A549 (cell line): ENCODE data around the gene AFF1. TPM values are rescaled to one million over a fixed set of nuclear protein-coding genes. Genes with fewer than 3 reads are reported as not detected.

ENCODE experiments used
- ATAC-seq, 2 experiments: fragments of 200-7000 bp in 1 of 2; fragments of >200 bp in 1 of 2; cut with Nextera tagmentation in 1 of 2; cut with Tn5 transposase in 1 of 2; 3 replicates each; pipeline versions ENCODE4 v1.8.0 to v1.9.1; 2018 to 2020; ENCODE audit warnings: mild to moderate bottlenecking in 1 of 2, moderate library complexity in 1 of 2
- CTCF ChIA-PET: fragments of 300-600 bp; sonication (Branson Sonifier 250); formaldehyde crosslinking; extraction: SDS; loops from one replicate; lab custom pipeline; 2021; ENCODE audit warnings: antibody characterized with exemption, inconsistent platforms; lab: Yijun Ruan, JAX
- POLR2A ChIA-PET: fragments of 350-600 bp; formaldehyde crosslinking; extraction: SDS; loops from one replicate; lab custom pipeline; 2021; ENCODE audit warnings: antibody characterized with exemption, inconsistent platforms; lab: Yijun Ruan, JAX
- DNase-seq, 2 experiments: peaks; one replicate each; pipeline versions ENCODE4 v3.0.0 to v3.0.0-alpha.2; 2011 to 2016; ENCODE audit warnings: low read depth in 1 of 2, low spot score in 1 of 2
- FAIRE-seq: peaks from 2 replicates; lab custom pipeline; 2011; peaks lifted over from hg19 to GRCh38; lab: Jason Lieb, UNC
- H3K27ac ChIP-seq, 2 experiments: fragments of >200 bp; sonication (Bioruptor Twin); formaldehyde crosslinking; 3 replicates each; pipeline ENCODE4 v1.5.1; 2016 to 2017
- H3K4me1 ChIP-seq: fragments of >200 bp; sonication (Bioruptor Twin); formaldehyde crosslinking; 3 replicates; pipeline ENCODE4 v1.6.1; 2016
- H3K4me2 ChIP-seq: fragments of >200 bp; sonication (Bioruptor Twin); formaldehyde crosslinking; 3 replicates; pipeline ENCODE4 v1.6.1; 2016
- H3K4me3 ChIP-seq: fragments of >200 bp; sonication (Bioruptor Twin); formaldehyde crosslinking; 3 replicates; pipeline ENCODE4 v1.5.1; 2016
- H3K9me3 ChIP-seq: fragments of >200 bp; sonication (Bioruptor Twin); formaldehyde crosslinking; 3 replicates; pipeline ENCODE4 v1.6.1; 2016
- CBX2 ChIP-seq: fragments of 200-600 bp; sonication (generic); IDR thresholded peaks from 2 replicates; pipeline ENCODE4 v1.6.1; 2016; ENCODE audit warnings: low read depth, mild to moderate bottlenecking, borderline replicate concordance
- CBX8 ChIP-seq: fragments of 200-600 bp; sonication (generic); IDR thresholded peaks from 2 replicates; pipeline ENCODE4 v1.6.1; 2016
- EHF ChIP-seq: fragments of 250-450 bp; sonication (Bioruptor Pico); IDR thresholded peaks from 2 replicates; pipeline ENCODE4 v1.5.0; 2020; ENCODE audit warnings: mild to moderate bottlenecking
- EHMT2 ChIP-seq: fragments of 200-600 bp; sonication (generic); IDR thresholded peaks from 2 replicates; pipeline ENCODE4 v1.6.1; 2016; ENCODE audit warnings: antibody characterized with exemption, low read depth, mild to moderate bottlenecking, moderate library complexity
- GATA3 ChIP-seq: IDR thresholded peaks from 2 replicates; pipeline ENCODE4 v1.6.1; 2012; ENCODE audit warnings: borderline replicate concordance
- HEYL ChIP-seq: fragments of 250-450 bp; sonication (Bioruptor Pico); IDR thresholded peaks from 2 replicates; pipeline ENCODE4 v1.8.0; 2021; ENCODE audit warnings: mild to moderate bottlenecking, moderate library complexity
- HOXB13 ChIP-seq: fragments of 250-450 bp; sonication (Bioruptor Pico); IDR thresholded peaks from 2 replicates; pipeline ENCODE4 v1.5.0; 2020; ENCODE audit warnings: low read depth, mild to moderate bottlenecking, moderate library complexity
- HOXB5 ChIP-seq: fragments of 250-450 bp; sonication (Bioruptor Pico); IDR thresholded peaks from 2 replicates; pipeline ENCODE4 v1.5.0; 2020; ENCODE audit warnings: mild to moderate bottlenecking, moderate library complexity
- JUNB ChIP-seq: fragments of >200 bp; sonication (Bioruptor Twin); formaldehyde crosslinking; IDR thresholded peaks from 2 replicates; pipeline ENCODE4 v1.6.1; 2016
- KDM5A ChIP-seq: fragments of 200-600 bp; sonication (generic); IDR thresholded peaks from 2 replicates; pipeline ENCODE4 v1.6.1; 2016; ENCODE audit warnings: antibody characterized with exemption, mild to moderate bottlenecking
- MAFK ChIP-seq: fragments of 450-650 bp; IDR thresholded peaks from 2 replicates; pipeline ENCODE4 v1.6.1; 2014; ENCODE audit not compliant: partially characterized antibody
- RARB ChIP-seq: fragments of 250-450 bp; sonication (Bioruptor Pico); IDR thresholded peaks from 2 replicates; pipeline ENCODE4 v1.8.0; 2021; ENCODE audit warnings: mild to moderate bottlenecking, moderate library complexity
- RCOR1 ChIP-seq: fragments of 150-350 bp; IDR thresholded peaks from 2 replicates; pipeline ENCODE4 v1.6.1; 2014; ENCODE audit warnings: antibody characterized with exemption, low read length, low read depth
- RFX5 ChIP-seq: fragments of 450-650 bp; IDR thresholded peaks from 2 replicates; pipeline ENCODE4 v1.7.1; 2014; ENCODE audit warnings: antibody characterized with exemption, mild to moderate bottlenecking, moderate library complexity
- RNF2 ChIP-seq: fragments of 200-600 bp; sonication (generic); IDR thresholded peaks from 2 replicates; pipeline ENCODE4 v1.6.1; 2016; ENCODE audit warnings: low read depth, mild to moderate bottlenecking, antibody characterized with exemption, moderate library complexity, borderline replicate concordance
- SREBF2 ChIP-seq: fragments of 450-650 bp; IDR thresholded peaks from 2 replicates; pipeline ENCODE4 v1.6.1; 2014; ENCODE audit warnings: mild to moderate bottlenecking, moderate library complexity
- TFCP2L1 ChIP-seq: fragments of 250-450 bp; sonication (Bioruptor Pico); IDR thresholded peaks from 2 replicates; pipeline ENCODE4 v1.5.0; 2021; ENCODE audit warnings: mild to moderate bottlenecking
- TP53 ChIP-seq: fragments of 250-450 bp; sonication (Bioruptor Pico); IDR thresholded peaks from 2 replicates; pipeline ENCODE4 v1.5.0; 2021; ENCODE audit warnings: mild to moderate bottlenecking, moderate library complexity
- ZFP36 ChIP-seq: fragments of 450-650 bp; IDR thresholded peaks from 2 replicates; pipeline ENCODE4 v1.6.1; 2014; ENCODE audit warnings: borderline replicate concordance; ENCODE audit not compliant: partially characterized antibody
- ZNF302 ChIP-seq: fragments of 250-450 bp; sonication (Bioruptor Pico); IDR thresholded peaks from 2 replicates; pipeline ENCODE4 v1.9.0; 2021; ENCODE audit warnings: inconsistent platforms, mild to moderate bottlenecking, moderate library complexity
- ZSCAN20 ChIP-seq: fragments of 250-450 bp; sonication (Bioruptor Pico); IDR thresholded peaks from 2 replicates; pipeline ENCODE4 v1.8.0; 2022; ENCODE audit warnings: mild to moderate bottlenecking, moderate library complexity
- WGBS: methylation state at CpG from one replicate; pipeline ENCODE4 v1.1.6; 2017; ENCODE audit errors: missing lambda C conversion rate; 5-methylcytosine and 5-hydroxymethylcytosine counted together
- polyA plus RNA-seq, 4 experiments: library from polyadenylated mRNA; depleted of rRNA in 3 of 4; stranded (reverse); fragments of >200 nt; fragmentation: RNase III in 1 of 4; extraction: RNeasy Plus Mini Kit Qiagen cat#74134 plus additional on column Dnase treatment in 1 of 4; gene quantifications; 2 replicates in 3 of 4; 3 replicates in 1 of 4; pipeline ENCODE4 v1.2.3, GENCODE V29; 2011 to 2017
- TF ChIP-seq, protein P1 (sequence below): fragments of >200 bp; sonication (Bioruptor Twin); formaldehyde crosslinking; IDR thresholded peaks from 3 replicates; pipeline ENCODE4 v1.6.1; 2016
- TF ChIP-seq, protein P2 (sequence below): IDR thresholded peaks from 2 replicates; pipeline ENCODE4 v1.6.1; 2012
- TF ChIP-seq, protein P3 (sequence below): fragments of 150-350 bp; IDR thresholded peaks from 2 replicates; pipeline ENCODE4 v1.6.1; 2014; ENCODE audit warnings: low read depth, mild to moderate bottlenecking, low read length
- TF ChIP-seq, protein P4 (sequence below): fragments of >200 bp; sonication (Bioruptor Twin); formaldehyde crosslinking; IDR thresholded peaks from 2 replicates; pipeline ENCODE4 v1.6.1; 2016
- TF ChIP-seq, protein P5 (sequence below): fragments of >200 bp; sonication (Bioruptor Twin); formaldehyde crosslinking; IDR thresholded peaks from 3 replicates; pipeline ENCODE4 v1.5.1; 2016

The AFF1 gene
- polyA plus RNA-seq, 2 of the 4 experiments (the other 2 are of a cell fraction): 13.7 to 15.4 TPM

DNA sequence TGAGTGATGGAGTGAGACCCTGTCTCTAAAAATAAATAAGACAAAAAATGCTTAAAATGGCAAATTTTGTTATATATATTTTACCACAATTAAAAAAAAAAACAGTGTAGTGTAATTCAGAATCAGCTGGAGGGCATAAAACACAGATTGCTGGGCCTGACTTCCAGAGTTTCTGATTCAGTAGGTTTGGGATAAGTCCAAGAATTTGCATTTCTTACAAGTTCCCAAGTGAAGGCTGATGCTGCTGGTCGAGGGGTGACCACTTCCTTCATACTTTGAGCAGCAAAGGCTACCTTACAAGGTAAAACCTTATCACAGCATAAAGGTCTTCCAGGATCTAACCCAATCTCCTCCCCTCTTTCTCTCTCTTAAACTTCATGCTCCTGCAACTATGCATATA lies 244.9 kb downstream of the AFF1 start:
- no peak overlapping the region for H3K4me3 ChIP-seq
- ChIA-PET CTCF (no interaction called here), POLR2A (no interaction called here)
- H3K4me2 ChIP-seq: no peak overlapping the region
- no peak overlapping the region for H3K27ac ChIP-seq
- ATAC-seq: no peak
- no peaks in the 10 kb centered on the region for H3K4me1 ChIP-seq
- FAIRE-seq: no peak
- TF ChIP-seq, protein P1, sequence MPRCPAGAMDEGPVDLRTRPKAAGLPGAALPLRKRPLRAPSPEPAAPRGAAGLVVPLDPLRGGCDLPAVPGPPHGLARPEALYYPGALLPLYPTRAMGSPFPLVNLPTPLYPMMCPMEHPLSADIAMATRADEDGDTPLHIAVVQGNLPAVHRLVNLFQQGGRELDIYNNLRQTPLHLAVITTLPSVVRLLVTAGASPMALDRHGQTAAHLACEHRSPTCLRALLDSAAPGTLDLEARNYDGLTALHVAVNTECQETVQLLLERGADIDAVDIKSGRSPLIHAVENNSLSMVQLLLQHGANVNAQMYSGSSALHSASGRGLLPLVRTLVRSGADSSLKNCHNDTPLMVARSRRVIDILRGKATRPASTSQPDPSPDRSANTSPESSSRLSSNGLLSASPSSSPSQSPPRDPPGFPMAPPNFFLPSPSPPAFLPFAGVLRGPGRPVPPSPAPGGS: no peak
- no peak for TF ChIP-seq GATA3
- no peaks in the 10 kb centered on the region for H3K9me3 ChIP-seq
- 40% methylated on average over 1 of the region's 1 CpG for WGBS
- no peak for DNase-seq

DNA sequence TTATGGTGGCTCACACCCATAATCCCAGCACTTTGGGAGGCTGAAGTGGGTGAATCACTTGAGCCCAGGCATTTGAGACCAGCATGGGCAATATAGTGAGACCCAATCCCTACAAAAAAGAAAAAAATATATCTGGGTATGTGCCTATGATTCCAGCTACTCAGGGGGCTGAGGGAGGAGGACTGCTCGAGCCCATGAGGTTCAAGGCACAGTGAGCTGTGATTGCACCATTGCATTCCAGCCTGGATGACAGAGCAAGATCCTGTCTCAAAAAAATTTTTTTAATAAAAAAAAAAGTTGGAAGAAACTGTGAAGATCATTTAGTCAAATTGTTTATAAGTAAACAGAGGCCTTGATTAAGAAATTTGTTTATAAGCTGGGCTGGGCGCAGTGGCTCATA lies 246.0 kb downstream of the AFF1 start:
- Histone ChIP-seq H3K4me1 (no peaks in the 10 kb centered on the region), H3K27ac (no peak overlapping the region), H3K9me3 (no peaks in the 10 kb centered on the region), H3K4me2 (no peak overlapping the region)
- no peak for DNase-seq
- ChIA-PET CTCF (interaction anchor here (1.6 kb wide), 1 partner anchor 258 kb away, joined by 6 read pairs; no protein-coding TSS in a partner anchor), POLR2A (no interaction called here)
- TF ChIP-seq RFX5 (no peak), JUNB (no peak), CBX2 (no peak)
- TF ChIP-seq, all 56 proteins: peak for 0
- 97% methylated on average over 2 of the region's 2 CpGs for WGBS
- ATAC-seq: no peak
- FAIRE-seq: no peak
- no peak overlapping the region for H3K4me3 ChIP-seq

DNA sequence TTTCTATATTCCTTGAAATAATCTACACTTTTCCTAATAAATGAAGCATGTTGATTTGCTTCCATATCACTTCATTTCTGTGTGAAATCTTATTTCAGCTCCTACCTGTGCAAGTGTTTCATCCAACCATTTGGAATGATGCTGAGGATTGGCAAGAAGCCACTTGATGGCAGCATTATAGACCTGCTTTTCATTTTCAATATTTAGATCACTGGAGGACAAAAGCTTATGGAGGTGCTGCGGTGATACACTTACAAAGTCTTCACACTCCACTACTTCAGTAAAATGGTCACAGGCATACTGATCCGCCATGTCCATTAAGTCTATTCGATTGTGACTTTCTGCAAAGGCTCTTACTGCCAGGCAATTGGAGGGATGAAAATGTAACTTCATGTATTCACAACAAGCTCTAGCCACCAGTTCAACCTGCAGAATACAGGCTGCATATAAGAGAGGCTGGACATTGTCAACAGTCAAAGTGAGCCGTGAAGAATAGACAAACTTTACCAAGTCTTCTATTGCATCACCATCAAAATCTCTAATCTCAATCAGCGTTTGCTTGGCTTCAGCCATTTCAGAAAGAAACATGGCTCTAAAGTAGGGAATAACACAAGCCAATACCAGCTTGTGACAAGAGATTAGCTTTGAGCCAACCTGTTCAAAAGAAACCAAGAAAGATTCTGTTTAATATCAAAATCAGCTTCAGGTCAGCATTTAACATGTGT lies 250.5 kb downstream of the AFF1 start:
- Histone ChIP-seq H3K4me1 (no peaks in the 10 kb centered on the region), H3K27ac (no peak overlapping the region)
- CTCF ChIA-PET: no interaction called here
- POLR2A ChIA-PET: no interaction called here
- no peak for TF ChIP-seq ZNF302 (CRISPR knock-in tag)
- TF ChIP-seq HOXB13: no peak
- no peak for TF ChIP-seq RNF2
- TF ChIP-seq, protein P2, sequence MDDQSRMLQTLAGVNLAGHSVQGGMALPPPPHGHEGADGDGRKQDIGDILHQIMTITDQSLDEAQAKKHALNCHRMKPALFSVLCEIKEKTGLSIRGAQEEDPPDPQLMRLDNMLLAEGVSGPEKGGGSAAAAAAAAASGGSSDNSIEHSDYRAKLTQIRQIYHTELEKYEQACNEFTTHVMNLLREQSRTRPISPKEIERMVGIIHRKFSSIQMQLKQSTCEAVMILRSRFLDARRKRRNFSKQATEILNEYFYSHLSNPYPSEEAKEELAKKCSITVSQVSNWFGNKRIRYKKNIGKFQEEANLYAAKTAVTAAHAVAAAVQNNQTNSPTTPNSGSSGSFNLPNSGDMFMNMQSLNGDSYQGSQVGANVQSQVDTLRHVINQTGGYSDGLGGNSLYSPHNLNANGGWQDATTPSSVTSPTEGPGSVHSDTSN: no peak
- no peak for TF ChIP-seq SREBF2
- TF ChIP-seq GATA3: no peak
- no peak for TF ChIP-seq KDM5A
- TF ChIP-seq, protein P3, sequence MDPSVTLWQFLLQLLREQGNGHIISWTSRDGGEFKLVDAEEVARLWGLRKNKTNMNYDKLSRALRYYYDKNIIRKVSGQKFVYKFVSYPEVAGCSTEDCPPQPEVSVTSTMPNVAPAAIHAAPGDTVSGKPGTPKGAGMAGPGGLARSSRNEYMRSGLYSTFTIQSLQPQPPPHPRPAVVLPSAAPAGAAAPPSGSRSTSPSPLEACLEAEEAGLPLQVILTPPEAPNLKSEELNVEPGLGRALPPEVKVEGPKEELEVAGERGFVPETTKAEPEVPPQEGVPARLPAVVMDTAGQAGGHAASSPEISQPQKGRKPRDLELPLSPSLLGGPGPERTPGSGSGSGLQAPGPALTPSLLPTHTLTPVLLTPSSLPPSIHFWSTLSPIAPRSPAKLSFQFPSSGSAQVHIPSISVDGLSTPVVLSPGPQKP: no peak
- TF ChIP-seq EHF (CRISPR knock-in tag): no peak
- no peak for TF ChIP-seq MAFK
- TF ChIP-seq, all 56 proteins: peak for 0
- 91% methylated on average over 5 of the region's 5 CpGs for WGBS
- H3K4me3 ChIP-seq: no peak overlapping the region
- H3K4me2 ChIP-seq: no peak overlapping the region
- DNase-seq: no peak
- H3K9me3 ChIP-seq: no peaks in the 10 kb centered on the region
- no peak for ATAC-seq
- no peak for FAIRE-seq

DNA sequence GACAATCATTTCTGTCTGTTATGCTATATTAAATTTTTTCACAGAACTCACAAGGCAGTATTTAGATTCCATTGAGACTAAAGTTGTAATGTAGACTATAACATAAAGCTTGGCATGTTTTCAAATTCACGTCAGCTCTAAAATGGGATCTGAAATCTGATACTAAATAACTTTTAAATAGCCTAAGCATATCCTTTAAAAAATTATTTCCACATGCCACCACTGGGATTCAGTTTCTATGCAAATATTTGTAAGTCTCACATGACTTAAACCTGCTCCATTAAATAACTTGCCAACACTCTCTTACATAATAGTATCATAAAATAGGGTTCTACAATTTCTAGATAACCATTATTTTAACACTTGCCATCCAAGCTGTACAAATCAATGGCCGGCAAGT lies 253.2 kb downstream of the AFF1 start:
- ChIA-PET POLR2A (no interaction called here), CTCF (no interaction called here)
- Histone ChIP-seq H3K4me3 (no peak overlapping the region), H3K9me3 (no peaks in the 10 kb centered on the region), H3K4me1 (no peaks in the 10 kb centered on the region), H3K27ac (no peak overlapping the region), H3K4me2 (no peak overlapping the region)
- ATAC-seq: no peak
- no peak for DNase-seq
- TF ChIP-seq ZSCAN20 (no peak), EHMT2 (no peak), TFCP2L1 (CRISPR knock-in tag) (no peak), ZFP36 (no peak), SREBF2 (no peak), RARB (CRISPR knock-in tag) (no peak), CBX8 (no peak), HEYL (CRISPR knock-in tag) (no peak), HOXB5 (CRISPR knock-in tag) (no peak), TP53 (CRISPR knock-in tag) (no peak), HOXB13 (no peak), RCOR1 (no peak)
- TF ChIP-seq, protein P4, sequence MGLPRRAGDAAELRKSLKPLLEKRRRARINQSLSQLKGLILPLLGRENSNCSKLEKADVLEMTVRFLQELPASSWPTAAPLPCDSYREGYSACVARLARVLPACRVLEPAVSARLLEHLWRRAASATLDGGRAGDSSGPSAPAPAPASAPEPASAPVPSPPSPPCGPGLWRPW: no peak
- TF ChIP-seq, protein P5, sequence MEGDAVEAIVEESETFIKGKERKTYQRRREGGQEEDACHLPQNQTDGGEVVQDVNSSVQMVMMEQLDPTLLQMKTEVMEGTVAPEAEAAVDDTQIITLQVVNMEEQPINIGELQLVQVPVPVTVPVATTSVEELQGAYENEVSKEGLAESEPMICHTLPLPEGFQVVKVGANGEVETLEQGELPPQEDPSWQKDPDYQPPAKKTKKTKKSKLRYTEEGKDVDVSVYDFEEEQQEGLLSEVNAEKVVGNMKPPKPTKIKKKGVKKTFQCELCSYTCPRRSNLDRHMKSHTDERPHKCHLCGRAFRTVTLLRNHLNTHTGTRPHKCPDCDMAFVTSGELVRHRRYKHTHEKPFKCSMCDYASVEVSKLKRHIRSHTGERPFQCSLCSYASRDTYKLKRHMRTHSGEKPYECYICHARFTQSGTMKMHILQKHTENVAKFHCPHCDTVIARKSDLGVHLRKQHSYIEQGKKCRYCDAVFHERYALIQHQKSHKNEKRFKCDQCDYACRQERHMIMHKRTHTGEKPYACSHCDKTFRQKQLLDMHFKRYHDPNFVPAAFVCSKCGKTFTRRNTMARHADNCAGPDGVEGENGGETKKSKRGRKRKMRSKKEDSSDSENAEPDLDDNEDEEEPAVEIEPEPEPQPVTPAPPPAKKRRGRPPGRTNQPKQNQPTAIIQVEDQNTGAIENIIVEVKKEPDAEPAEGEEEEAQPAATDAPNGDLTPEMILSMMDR: no peak
- WGBS: 72% methylated on average over 2 of the region's 2 CpGs
- no peak for FAIRE-seq
